ENCODE results near the gene PRRC1.
"Not testable (repeated sequence)": the region's sequence is repeated elsewhere in the genome, so short reads cannot be mapped to it uniquely, and the experiment has no call there.

The PRRC1 gene

GRCh38 chr5:127517110-127517479 lies 345 bp upstream of the PRRC1 start:
- TF ChIP-seq CTCF (IDR thresholded peaks at IDR 0.05; ENCODE audit: insufficient read depth, low read depth, low read length, missing control alignments) = no peak
- peak overlapping the region; percentile 47 for H3K4me3 ChIP-seq (ENCODE audit: low read length)
- no peak for DNase-seq (ENCODE audit: low read depth)

GRCh38 chr5:127518319-127518621 lies 830 bp downstream of the PRRC1 start:
- DNase-seq (ENCODE audit: low read depth) = peak; percentile 57
- TF ChIP-seq CTCF (IDR thresholded peaks at IDR 0.05; ENCODE audit: insufficient read depth, low read depth, low read length, missing control alignments) = peak; percentile 2
- H3K4me3 ChIP-seq (ENCODE audit: low read length) = peak overlapping the region; percentile 89

GRCh38 chr5:127519527-127519926 lies 2.1 kb downstream of the PRRC1 start:
- no peak for DNase-seq (ENCODE audit: low read depth)
- TF ChIP-seq CTCF (IDR thresholded peaks at IDR 0.05; ENCODE audit: insufficient read depth, low read depth, low read length, missing control alignments) = no peak
- H3K4me3 ChIP-seq (ENCODE audit: low read length) = no peak overlapping the region

- no peak for DNase-seq (ENCODE audit: low read depth)
- TF ChIP-seq CTCF (IDR thresholded peaks at IDR 0.05; ENCODE audit: insufficient read depth, low read depth, low read length, missing control alignments) = no peak
- H3K4me3 ChIP-seq (ENCODE audit: low read length) = no peak overlapping the region
Observed at GRCh38 chr5:127521138-127521770, 3.8 kb downstream of the PRRC1 start.

- H3K4me3 ChIP-seq (ENCODE audit: low read length) = no peak overlapping the region
- no peak for DNase-seq (ENCODE audit: low read depth)
- TF ChIP-seq CTCF (IDR thresholded peaks at IDR 0.05; ENCODE audit: insufficient read depth, low read depth, low read length, missing control alignments) = no peak
Observed at GRCh38 chr5:127525181-127525580, 7.7 kb downstream of the PRRC1 start.

GRCh38 chr5:127529904-127530682 lies 12.7 kb downstream of the PRRC1 start:
- no peak for TF ChIP-seq CTCF (IDR thresholded peaks at IDR 0.05; ENCODE audit: insufficient read depth, low read depth, low read length, missing control alignments)
- H3K4me3 ChIP-seq (ENCODE audit: low read length) = no peak overlapping the region
- DNase-seq (ENCODE audit: low read depth) = no peak

GRCh38 chr5:127536687-127537086 lies 19.2 kb downstream of the PRRC1 start:
- H3K4me3 ChIP-seq (ENCODE audit: low read length) = no peak overlapping the region
- DNase-seq (ENCODE audit: low read depth) = no peak
- no peak for TF ChIP-seq CTCF (IDR thresholded peaks at IDR 0.05; ENCODE audit: insufficient read depth, low read depth, low read length, missing control alignments)

- DNase-seq (ENCODE audit: low read depth); H3K4me3 ChIP-seq (ENCODE audit: low read length): not testable (repeated sequence)
Observed at GRCh38 chr5:127540553-127540952, 23.1 kb downstream of the PRRC1 start.

- not testable (repeated sequence) for H3K4me3 ChIP-seq (ENCODE audit: low read length); DNase-seq (ENCODE audit: low read depth)
Observed at GRCh38 chr5:127545249-127545648, 27.8 kb downstream of the PRRC1 start.
